ENCODE results near the gene GPD1L.
"Not testable (repeated sequence)": the region's sequence is repeated elsewhere in the genome, so short reads cannot be mapped to it uniquely, and the experiment has no call there.

GPD1L gene

DNA sequence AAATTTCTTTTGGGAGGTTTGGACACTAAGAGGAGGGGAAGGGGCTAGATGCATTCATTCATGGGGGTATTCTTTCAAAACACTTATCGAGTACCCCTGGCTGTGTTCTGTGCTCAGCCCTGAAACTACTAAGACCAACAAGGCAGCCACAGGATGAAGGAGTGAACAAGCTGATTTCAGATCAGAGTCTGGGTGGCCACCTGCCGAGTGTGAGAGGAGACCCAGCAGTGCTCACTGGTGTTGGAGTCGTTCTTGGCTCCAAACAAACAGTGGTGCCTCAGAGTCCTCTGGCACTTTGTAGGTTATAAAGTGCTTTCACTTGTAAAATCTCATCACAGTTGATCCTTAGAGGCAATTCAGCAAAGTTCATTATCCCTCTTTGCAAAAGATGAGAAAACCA is 83.3 kb downstream of the GPD1L start:
- no peak overlapping the region for H3K4me3 ChIP-seq (ENCODE audit: low read depth, low read length)
- TF ChIP-seq, protein P1, sequence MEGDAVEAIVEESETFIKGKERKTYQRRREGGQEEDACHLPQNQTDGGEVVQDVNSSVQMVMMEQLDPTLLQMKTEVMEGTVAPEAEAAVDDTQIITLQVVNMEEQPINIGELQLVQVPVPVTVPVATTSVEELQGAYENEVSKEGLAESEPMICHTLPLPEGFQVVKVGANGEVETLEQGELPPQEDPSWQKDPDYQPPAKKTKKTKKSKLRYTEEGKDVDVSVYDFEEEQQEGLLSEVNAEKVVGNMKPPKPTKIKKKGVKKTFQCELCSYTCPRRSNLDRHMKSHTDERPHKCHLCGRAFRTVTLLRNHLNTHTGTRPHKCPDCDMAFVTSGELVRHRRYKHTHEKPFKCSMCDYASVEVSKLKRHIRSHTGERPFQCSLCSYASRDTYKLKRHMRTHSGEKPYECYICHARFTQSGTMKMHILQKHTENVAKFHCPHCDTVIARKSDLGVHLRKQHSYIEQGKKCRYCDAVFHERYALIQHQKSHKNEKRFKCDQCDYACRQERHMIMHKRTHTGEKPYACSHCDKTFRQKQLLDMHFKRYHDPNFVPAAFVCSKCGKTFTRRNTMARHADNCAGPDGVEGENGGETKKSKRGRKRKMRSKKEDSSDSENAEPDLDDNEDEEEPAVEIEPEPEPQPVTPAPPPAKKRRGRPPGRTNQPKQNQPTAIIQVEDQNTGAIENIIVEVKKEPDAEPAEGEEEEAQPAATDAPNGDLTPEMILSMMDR (IDR thresholded peaks at IDR 0.05; ENCODE audit: borderline replicate concordance, insufficient read depth, low read depth, low read length) = no peak

- not testable (repeated sequence) for H3K4me3 ChIP-seq (ENCODE audit: low read depth, low read length)
Observed at GRCh38 chr3:32190556-32190955, 84.1 kb downstream of the GPD1L start.

- TF ChIP-seq, protein P1 (IDR thresholded peaks at IDR 0.05; ENCODE audit: borderline replicate concordance, insufficient read depth, low read depth, low read length) = no peak
Observed at GRCh38 chr3:32193101-32193500, 86.7 kb downstream of the GPD1L start.

DNA sequence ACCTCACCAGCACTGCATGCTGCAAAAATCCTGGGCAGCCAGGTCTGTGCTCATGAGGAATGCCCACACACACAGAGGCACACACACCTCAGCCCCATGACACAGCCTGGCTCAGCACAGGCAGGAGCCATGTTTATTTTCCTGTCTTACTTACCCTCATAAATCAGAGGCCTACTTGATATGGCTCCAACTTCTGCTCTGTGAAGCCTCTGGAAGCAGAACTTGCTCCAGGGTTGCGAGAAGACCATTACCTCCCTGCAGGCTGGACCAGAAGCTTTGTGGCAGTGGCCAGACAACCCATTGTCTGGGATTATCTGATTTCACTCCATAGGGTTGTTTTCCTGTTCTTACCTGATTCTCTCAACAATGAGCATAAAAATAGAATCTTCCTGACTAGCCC is 88.2 kb downstream of the GPD1L start:
- TF ChIP-seq, protein P1 (IDR thresholded peaks at IDR 0.05; ENCODE audit: borderline replicate concordance, insufficient read depth, low read depth, low read length) = no peak

More at GRCh38 chr3:32193101-32193500, 86.7 kb downstream of the GPD1L start:
- no peak overlapping the region for H3K4me3 ChIP-seq (ENCODE audit: low read depth, low read length)

GRCh38 chr3:32195995-32196540 is 89.6 kb downstream of the GPD1L start:
- H3K4me3 ChIP-seq (ENCODE audit: low read depth, low read length) = no peak overlapping the region
- TF ChIP-seq, protein P1 (IDR thresholded peaks at IDR 0.05; ENCODE audit: borderline replicate concordance, insufficient read depth, low read depth, low read length) = no peak

More for the DNA sequence above, 88.2 kb downstream of the GPD1L start:
- no peak overlapping the region for H3K4me3 ChIP-seq (ENCODE audit: low read depth, low read length)

GRCh38 chr3:32197991-32198390 is 91.6 kb downstream of the GPD1L start:
- TF ChIP-seq, protein P1 (IDR thresholded peaks at IDR 0.05; ENCODE audit: borderline replicate concordance, insufficient read depth, low read depth, low read length) = no peak
- H3K4me3 ChIP-seq (ENCODE audit: low read depth, low read length) = no peak overlapping the region

DNA sequence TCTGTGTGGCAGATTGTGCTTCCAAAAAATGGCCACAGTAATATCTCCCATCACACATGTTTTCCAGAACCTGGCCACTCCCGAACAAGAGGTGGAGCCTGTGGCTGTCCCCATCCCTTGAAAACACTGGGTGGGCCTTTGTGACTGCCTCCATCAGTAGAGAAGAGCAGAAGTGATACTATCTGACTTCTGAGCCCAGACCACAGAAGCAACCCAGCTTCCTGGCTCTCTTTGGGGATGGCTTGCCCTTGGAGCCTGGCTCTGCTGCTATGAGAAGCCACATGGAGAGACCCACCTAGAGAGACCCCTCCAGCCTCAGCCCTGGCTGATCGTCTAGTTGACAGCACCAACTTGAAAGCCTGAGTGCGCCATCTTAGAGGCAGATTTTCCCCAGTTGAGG is 92.3 kb downstream of the GPD1L start:
- TF ChIP-seq, protein P1 (IDR thresholded peaks at IDR 0.05; ENCODE audit: borderline replicate concordance, insufficient read depth, low read depth, low read length) = no peak
- H3K4me3 ChIP-seq (ENCODE audit: low read depth, low read length) = no peak overlapping the region

GRCh38 chr3:32200490-32200889 is 94.1 kb downstream of the GPD1L start:
- TF ChIP-seq, protein P1 (IDR thresholded peaks at IDR 0.05; ENCODE audit: borderline replicate concordance, insufficient read depth, low read depth, low read length) = no peak
- H3K4me3 ChIP-seq (ENCODE audit: low read depth, low read length) = no peak overlapping the region

All from GM12875 (cell line).